Brain microvascular endothelial cell (primary cell): ENCODE measurements around the gene CRBN.

Experiments used
- DNase-seq: peaks from one replicate; pipeline ENCODE4 v3.0.0-alpha.2; 2020
- H3K27ac ChIP-seq: fragments of 250-450 bp; sonication (Bioruptor Pico); 2 replicates; pipeline ENCODE4 v1.5.1; 2020; ENCODE audit warnings: mild to moderate bottlenecking, moderate library complexity
- H3K27me3 ChIP-seq: fragments of 250-450 bp; sonication (Bioruptor Pico); replicated peaks from 2 replicates; pipeline ENCODE4 v1.5.1; 2020; ENCODE audit warnings: mild to moderate bottlenecking
- H3K36me3 ChIP-seq: fragments of 250-450 bp; sonication (Bioruptor Pico); replicated peaks from 2 replicates; pipeline ENCODE4 v1.5.1; 2020; ENCODE audit warnings: mild to moderate bottlenecking
- H3K4me3 ChIP-seq: 2 replicates; pipeline ENCODE4 v1.5.1; 2011; ENCODE audit warnings: low read depth, mild to moderate bottlenecking, control low read depth, low read length, moderate library complexity
- CTCF ChIP-seq: IDR thresholded peaks from 2 replicates; pipeline ENCODE4 v1.5.1; 2011; ENCODE audit warnings: low read depth, mild to moderate bottlenecking, moderate library complexity, low read length, control low read depth, inconsistent platforms; ENCODE audit errors: missing control alignments
- in situ Hi-C: cut with HindIII; loops from 2 replicates; pipeline ENCODE4 v1.10.0; 2017; ENCODE audit warnings: low sequenced_read_pairs, low pct_ligation_motif_present

Gene CRBN

GRCh38 chr3:3209714-3210113 is 30.2 kb upstream of the CRBN start:
- H3K27ac ChIP-seq: no peak overlapping the region
- TF ChIP-seq CTCF: no peak
- H3K4me3 ChIP-seq: no peak overlapping the region
- no peak for DNase-seq
- in situ Hi-C loops: loop anchor here (25.0 kb wide), 1 partner anchor 1078 kb away; no protein-coding TSS in a partner anchor
- H3K27me3 ChIP-seq: no peaks in the 10 kb centered on the region
- H3K36me3 ChIP-seq: no peaks in the 10 kb centered on the region

- H3K27ac ChIP-seq: no peak overlapping the region
- H3K36me3 ChIP-seq: no peaks in the 10 kb centered on the region
- no peak for DNase-seq
- no peak overlapping the region for H3K4me3 ChIP-seq
- H3K27me3 ChIP-seq: no peaks in the 10 kb centered on the region
- TF ChIP-seq CTCF: no peak
- in situ Hi-C loops: loop anchor here (25.0 kb wide), 1 partner anchor 1078 kb away; no protein-coding TSS in a partner anchor
Observed at GRCh38 chr3:3209057-3209456, 29.6 kb upstream of the CRBN start.

- no peaks in the 10 kb centered on the region for H3K36me3 ChIP-seq
- in situ Hi-C loops: loop anchor here (25.0 kb wide), 1 partner anchor 1086 kb away; no protein-coding TSS in a partner anchor
- H3K27ac ChIP-seq: no peak overlapping the region
- no peak for DNase-seq
- no peak overlapping the region for H3K4me3 ChIP-seq
- no peak for TF ChIP-seq CTCF
- no peaks in the 10 kb centered on the region for H3K27me3 ChIP-seq
Observed at GRCh38 chr3:3201611-3202010, 22.1 kb upstream of the CRBN start.

GRCh38 chr3:3200632-3201212 is 21.2 kb upstream of the CRBN start:
- DNase-seq: peak; percentile 51
- peak; percentile 83 for TF ChIP-seq CTCF
- Histone ChIP-seq H3K36me3 (no peaks in the 10 kb centered on the region), H3K4me3 (no peak overlapping the region), H3K27ac (no peak overlapping the region), H3K27me3 (no peaks in the 10 kb centered on the region)
- in situ Hi-C loops: loop anchor here (25.0 kb wide), 1 partner anchor 1087 kb away; no protein-coding TSS in a partner anchor

GRCh38 chr3:3199306-3199705 is 19.8 kb upstream of the CRBN start:
- no peaks in the 10 kb centered on the region for H3K36me3 ChIP-seq
- TF ChIP-seq CTCF: no peak
- H3K27ac ChIP-seq: no peak overlapping the region
- in situ Hi-C loops: no loop called here
- H3K4me3 ChIP-seq: no peak overlapping the region
- no peaks in the 10 kb centered on the region for H3K27me3 ChIP-seq
- no peak for DNase-seq
